ENCODE measurements around the gene OR5B21.

The OR5B21 gene

DNA sequence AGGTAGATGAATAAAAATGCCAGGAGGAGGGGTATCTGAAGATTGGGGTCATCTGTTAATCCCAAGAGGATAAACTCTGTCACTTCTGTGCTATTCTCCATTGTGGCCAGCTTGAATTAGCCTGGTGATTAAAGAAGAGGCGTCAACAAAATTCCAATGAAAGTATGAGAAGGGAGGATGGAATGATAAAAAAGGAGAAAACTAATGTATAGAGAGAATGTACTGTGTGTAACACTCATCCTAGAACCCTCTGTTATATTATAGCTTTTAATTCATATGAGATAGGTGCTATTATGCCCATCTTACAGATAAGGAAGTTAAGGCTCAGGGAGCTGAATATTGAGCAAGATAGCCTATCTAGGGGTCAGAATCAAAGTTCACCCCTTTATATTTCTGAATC lies at the start of gene OR5B21:
Gene OR5B21, minus strand, starts transcription at position 101 of the 400 bp plus-strand sequence. Its CDS starts 0 bp downstream, at position 101.
- DNase-seq (ENCODE audit: low read depth): no peak
- no peak within 1 kb of the TSS for H3K4me3 ChIP-seq (ENCODE audit: low read depth, low read length)

DNA sequence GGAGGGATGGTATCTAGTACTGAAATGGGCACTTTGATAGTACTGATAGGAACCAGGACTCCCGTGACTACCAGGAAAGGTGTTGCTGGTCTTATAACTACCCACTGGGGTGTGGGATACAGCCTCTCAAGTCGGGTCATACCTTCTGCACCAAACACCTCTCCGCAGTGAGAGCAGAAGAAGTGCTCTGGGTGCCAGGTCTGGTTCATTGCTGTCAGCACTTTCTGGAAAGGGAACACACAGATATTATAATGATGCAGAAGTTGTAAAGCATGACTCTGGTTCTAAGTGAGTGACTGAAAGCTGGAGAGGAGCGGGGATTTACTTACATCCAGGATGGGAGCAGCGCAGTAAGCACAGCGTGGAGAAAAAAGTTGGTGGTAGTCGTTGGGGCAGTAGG lies 41.7 kb upstream of the OR5B21 start:
- DNase-seq (ENCODE audit: low read depth): no peak
- no peak overlapping the region for H3K4me3 ChIP-seq (ENCODE audit: low read depth, low read length)

DNA sequence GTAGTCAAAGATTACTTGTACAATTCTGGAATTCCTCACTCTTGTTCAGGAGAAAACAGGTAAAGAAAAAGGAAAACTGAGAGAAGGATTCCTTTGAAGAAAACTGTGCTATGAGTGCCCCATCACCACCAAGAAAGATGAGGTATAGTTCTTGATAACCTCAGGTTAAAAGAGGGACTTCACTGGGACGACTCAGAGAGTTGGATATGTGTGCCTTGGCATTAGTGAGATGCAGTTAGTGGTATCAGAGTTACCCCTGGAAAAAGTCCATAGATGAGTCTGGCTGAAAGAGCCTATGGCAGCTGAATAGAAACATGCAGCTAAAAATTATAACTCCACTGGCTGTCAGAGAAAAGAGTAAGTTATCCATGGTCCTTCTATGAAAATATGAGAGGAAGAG lies 38.9 kb upstream of the OR5B21 start:
- no peak overlapping the region for H3K4me3 ChIP-seq (ENCODE audit: low read depth, low read length)
- DNase-seq (ENCODE audit: low read depth): no peak

DNA sequence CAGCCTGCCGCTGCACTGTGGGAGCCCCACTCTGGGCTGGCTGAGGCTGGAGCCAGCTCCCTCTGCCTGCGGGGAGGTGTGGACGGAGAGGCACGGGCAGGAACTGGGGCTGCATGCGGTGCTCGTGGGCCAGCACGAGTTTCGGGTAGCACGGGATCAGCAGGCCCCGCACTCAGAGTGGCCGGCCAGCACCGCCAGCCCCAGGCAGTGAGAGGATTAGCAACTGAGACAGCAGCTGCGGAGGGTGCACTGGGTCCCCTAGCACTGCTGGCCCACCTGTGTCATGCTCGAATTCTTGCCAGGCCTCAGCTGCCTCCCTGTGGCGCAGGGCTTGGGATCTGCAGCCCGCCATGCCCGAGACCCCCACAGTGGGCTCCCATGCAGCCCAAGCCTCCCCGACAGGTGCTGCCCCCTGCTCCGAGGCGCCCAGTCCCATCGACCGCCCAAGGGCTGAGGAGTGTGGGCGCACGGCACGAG lies 24.0 kb upstream of the OR5B21 start:
- H3K4me3 ChIP-seq (ENCODE audit: low read depth, low read length): no peak overlapping the region
- DNase-seq (ENCODE audit: low read depth): no peak

DNA sequence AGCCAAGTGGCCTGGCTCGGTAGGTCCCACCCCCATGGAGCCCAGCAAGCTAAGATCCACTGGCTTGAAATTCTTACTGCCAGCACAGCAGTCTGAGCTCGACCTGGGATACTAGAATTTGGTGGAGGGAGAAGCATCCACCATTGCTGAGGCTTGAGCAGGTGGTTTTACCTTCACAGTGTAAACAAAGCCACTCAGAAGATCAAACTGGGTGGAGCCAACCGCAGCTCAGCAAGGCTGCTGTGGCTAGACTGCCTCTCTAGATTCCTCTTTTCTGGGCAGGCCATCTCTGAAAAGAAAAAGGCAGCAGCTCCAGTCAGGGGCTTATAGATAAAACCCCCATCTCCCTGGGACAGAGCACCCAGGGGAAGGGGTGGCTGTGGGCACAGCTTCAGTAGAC lies 22.3 kb upstream of the OR5B21 start:
- no peak overlapping the region for H3K4me3 ChIP-seq (ENCODE audit: low read depth, low read length)
- DNase-seq (ENCODE audit: low read depth): no peak

DNA sequence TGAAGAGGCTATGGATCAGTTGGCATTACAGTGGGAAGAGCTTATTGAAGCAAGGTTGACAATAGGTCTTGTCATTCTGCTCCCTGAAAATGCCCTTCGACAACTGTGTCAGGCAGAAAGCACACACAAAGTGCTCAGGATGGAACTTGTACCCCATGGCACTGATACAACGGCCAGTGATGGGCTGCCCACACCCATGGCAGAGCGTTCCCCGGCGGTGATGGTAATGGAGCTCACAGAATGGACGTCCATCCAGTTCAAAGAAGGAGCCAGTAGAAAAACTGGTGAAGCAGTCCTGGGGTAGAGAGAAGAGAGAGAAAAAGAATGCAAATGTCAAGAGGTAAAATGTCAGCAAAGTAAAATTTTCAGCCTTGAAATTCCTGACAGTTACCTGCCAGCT lies 19.5 kb upstream of the OR5B21 start:
- no peak for DNase-seq (ENCODE audit: low read depth)
- no peak overlapping the region for H3K4me3 ChIP-seq (ENCODE audit: low read depth, low read length)

DNA sequence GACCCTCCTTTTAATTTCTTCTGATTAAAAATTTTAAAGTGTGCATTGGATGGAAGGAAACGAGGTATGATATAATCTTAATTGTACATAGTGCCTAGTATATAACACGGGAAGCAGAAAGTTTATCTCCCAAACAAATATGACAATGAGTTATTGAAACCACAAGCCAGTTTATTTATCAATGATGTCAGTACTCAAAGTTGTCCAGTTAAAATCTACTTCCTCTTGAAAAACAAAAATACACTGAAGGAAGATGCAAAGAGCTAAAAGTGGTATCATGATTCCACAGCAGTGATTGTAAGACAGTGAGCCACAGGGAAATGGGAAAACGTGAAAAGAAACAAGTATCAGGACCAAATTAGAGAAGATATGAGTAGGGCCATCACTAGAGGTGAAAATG lies 18.8 kb upstream of the OR5B21 start:
- H3K4me3 ChIP-seq (ENCODE audit: low read depth, low read length): no peak overlapping the region
- no peak for DNase-seq (ENCODE audit: low read depth)

DNA sequence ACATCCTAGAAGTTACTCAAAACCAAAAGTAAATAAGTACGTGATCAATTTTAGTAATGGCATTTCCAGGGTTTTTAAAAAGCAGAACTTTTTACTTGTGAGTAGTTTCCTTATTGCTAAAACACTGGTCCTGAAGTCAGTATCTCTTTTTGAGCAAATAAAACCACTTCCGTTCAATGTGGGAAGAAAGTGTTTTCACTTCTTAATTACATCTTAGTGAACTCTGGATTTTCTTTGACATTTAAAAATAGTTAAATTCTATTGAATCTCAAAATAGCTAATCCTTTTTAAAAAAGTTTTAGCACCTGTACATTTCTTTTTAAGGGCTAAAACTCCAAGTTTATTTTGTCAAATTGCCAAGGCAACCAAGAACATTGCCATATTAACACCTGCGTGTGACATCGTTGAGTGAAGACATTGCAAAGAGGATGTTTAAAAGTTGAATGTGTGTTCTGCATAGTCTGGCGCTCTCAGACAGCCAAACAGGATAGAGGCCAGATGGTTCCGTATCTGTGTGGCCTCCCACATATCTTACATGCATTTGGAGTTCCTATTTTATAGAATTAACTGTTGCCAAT lies 17.2 kb upstream of the OR5B21 start:
- H3K4me3 ChIP-seq (ENCODE audit: low read depth, low read length): no peak overlapping the region
- DNase-seq (ENCODE audit: low read depth): no peak

DNA sequence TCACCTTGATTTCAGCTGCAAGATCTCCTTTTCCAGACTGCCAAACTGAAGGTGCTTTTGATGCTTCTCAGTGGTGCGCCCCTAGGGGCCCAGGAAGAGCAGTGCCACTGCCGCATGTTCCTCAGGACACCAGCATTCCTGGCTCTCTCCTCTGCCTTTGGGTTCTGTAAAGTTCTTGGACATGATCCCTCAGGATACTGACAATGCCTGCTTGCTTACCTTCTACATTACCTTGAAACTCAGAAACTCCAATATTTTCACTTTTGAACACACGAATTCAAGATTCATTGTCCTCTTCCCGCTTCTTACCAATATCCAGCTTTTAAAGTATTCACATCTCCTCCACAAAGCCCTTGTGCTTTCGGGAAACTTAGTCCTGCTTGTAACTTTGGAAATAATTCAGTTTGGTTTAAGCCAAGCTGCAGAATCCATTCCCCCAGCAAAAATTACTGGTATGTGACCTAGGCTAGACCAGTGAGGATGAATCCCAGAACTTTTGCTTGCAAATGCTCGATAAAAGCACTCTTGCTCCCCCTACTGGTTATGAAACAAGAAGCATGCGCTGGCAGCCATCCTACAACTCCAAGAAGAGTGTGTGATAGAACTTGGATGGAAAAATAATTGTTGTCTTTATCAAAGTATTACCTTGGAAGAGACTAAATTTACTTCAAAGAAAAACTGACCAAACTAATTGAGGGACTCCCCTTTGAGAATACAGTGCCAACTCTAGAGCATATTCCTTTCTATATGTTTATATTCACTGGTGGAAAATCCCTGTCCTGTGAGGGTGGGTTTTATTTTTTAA lies 16.5 kb upstream of the OR5B21 start:
- DNase-seq (ENCODE audit: low read depth): peak; percentile 43
- H3K4me3 ChIP-seq (ENCODE audit: low read depth, low read length): peak overlapping the region; percentile 7

DNA sequence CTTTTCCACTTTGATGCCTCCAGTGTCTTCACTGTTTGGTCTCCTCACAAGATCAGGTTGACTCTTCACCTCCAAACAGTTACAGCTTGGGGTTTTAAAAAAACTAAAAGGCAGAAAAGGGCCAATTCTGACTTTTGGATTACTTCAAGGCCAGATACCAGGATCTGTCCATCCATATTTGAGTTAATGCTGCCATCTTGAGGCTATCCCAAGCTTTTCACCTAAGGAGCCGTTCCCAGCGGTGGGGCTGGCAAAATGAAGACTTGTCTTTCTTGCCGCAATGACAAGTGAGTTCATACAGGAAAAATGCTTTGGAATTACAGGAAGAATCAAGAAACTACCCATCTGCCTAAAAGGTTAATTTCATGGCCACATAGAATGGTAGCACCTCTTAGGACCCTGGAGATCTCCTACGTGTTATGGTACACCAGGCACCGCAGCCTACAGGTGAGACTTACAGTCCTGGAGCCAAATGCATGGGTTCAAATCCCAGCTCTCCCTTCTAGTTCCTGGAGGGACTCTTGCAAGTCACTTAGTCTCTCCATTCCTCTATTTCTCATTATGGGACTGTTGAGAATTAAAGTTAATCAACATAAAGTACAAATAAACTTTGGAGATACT lies 6.0 kb upstream of the OR5B21 start:
- H3K4me3 ChIP-seq (ENCODE audit: low read depth, low read length): no peak overlapping the region
- no peak for DNase-seq (ENCODE audit: low read depth)

DNA sequence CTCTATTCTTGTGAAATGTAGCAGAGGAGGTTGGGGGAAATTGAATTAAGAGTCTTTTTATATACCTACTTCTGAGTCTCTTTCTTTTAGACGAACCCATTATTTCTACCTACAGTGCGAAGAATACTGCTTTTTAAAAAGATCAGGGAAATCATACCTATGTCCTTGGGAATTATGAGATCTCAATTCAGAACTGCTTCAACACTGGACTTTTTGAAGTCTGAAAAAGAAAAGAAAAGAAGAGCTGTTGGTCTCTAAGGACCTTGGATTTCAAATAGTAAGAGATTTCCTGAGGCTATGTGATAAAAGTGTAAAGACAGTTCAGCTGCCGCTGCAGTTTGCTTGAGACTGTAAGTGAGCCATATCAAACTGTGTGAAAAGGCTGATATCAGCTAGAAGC lies 3.7 kb upstream of the OR5B21 start:
- DNase-seq (ENCODE audit: low read depth): no peak

DNA sequence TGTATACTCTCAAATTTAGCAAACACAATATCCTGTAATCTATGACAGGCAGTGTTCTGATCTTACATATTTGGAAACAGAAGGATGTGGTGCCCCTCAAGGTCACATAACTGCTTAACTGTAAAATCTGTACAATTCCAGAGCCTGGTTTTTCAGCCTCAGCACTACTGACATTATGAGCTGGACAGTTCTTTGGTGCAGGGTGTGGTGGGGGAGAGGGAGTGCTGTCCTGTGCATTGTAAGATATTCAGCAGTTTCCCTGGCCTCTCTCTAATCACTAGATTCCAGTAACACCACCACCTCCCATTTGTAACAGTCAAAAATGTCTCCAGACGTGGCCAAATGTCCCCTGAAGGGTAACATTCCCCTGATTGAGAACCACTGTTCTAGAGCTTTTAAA lies 1.8 kb upstream of the OR5B21 start:
- no peak overlapping the region for H3K4me3 ChIP-seq (ENCODE audit: low read depth, low read length)
- no peak for DNase-seq (ENCODE audit: low read depth)

More for the DNA sequence above, 3.7 kb upstream of the OR5B21 start:
- H3K4me3 ChIP-seq (ENCODE audit: low read depth, low read length): no peak overlapping the region

DNA sequence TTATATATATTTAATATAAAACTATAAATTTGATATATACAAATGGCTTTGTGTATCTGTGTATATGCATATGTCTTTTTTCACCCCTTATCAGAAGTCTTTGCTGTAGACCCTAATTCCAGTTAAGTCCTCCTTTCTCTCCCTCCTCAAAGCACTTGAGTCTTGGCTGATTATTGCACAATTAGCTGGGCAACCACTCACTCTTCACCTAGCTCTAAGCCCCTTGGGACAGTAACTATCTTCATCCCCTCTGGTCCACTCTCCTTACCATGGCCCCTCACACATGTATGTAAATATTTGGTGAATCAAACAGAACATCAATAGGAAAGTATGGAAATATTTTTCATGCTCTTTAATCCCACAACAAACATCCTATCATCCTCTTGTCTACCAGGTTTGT lies 909 bp upstream of the OR5B21 start:
- no peak for DNase-seq (ENCODE audit: low read depth)

DNA sequence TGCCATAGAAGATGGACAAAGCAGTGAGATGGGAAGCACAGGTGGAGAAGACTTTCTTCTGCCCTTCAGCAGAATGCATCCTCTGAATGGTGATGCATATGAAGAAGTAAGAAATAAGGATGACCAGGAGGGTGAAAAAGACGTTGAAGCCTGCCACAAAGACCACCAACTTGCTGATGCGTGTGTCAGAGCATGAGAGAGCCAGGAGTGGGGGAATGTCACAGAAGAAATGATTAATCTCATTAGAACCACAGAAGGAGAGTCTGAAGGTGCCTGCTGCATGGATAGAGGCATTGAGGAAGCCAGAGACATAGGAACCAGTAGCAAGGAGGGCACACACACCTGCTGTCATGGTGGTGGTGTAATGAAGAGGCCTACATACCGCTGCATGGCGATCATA lies 550 bp downstream of the OR5B21 start:
- no peak for DNase-seq (ENCODE audit: low read depth)

More for the DNA sequence above, 909 bp upstream of the OR5B21 start:
- no peak overlapping the region for H3K4me3 ChIP-seq (ENCODE audit: low read depth, low read length)

DNA sequence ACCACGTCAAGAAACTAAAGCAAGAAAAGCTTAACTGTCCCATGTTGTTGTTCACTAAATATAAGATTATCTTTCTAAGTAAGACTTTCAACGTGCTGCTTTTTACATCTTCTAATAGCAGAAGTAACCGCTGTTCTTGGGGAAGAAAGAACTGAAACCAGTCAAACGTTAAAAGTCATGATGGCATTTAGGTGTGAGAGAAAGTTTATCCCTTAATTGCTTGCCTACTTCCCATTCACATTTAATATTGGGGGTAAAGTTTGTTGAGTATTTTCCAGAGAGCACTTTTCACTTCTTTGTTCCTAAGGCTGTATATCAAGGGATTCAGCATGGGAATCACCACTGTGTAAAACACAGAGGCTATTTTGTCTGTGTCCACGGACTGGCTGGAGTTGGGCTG lies 970 bp downstream of the OR5B21 start:
- no peak overlapping the region for H3K4me3 ChIP-seq (ENCODE audit: low read depth, low read length)
- no peak for DNase-seq (ENCODE audit: low read depth)

More for the DNA sequence above, 550 bp downstream of the OR5B21 start:
- H3K4me3 ChIP-seq (ENCODE audit: low read depth, low read length): no peak overlapping the region

DNA sequence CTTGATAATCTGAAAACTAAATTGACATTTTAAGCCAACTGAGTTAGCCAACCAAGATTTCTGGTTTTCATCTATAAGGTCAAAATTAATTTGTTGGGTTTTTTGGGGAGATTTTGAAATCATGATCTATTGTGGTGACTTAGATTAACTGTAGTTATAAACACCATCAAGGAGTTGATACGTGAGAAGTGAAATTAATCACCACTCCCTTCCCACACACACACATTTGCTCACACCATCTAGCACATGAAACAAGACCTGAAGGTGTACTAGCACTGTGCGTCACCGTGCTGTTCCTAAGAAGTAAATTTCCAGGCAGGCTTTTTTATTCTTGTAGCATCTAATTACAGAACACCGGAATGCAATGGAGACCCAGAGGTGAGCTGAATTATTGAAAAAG lies 2.1 kb downstream of the OR5B21 start:
- no peak overlapping the region for H3K4me3 ChIP-seq (ENCODE audit: low read depth, low read length)
- no peak for DNase-seq (ENCODE audit: low read depth)

DNA sequence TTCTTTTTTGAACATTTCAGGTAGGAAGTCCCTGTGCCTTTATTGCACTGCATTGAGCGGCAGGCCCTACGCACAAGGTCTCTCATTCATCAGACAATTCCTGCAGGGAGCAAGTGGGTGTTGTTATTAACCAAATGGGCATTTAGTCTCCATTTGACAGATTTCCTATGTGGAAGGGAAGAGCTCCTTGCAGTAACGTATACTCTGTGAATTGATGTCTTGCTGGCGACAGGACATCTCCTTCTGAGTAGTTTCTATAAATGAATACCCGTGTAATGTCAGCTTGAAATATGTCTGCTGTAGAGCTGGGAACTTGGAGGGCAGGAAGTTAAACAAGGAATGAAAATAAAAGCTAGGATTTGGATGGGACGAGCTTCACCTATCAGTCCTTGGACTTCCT lies 3.7 kb downstream of the OR5B21 start:
- DNase-seq (ENCODE audit: low read depth): no peak
- no peak overlapping the region for H3K4me3 ChIP-seq (ENCODE audit: low read depth, low read length)

DNA sequence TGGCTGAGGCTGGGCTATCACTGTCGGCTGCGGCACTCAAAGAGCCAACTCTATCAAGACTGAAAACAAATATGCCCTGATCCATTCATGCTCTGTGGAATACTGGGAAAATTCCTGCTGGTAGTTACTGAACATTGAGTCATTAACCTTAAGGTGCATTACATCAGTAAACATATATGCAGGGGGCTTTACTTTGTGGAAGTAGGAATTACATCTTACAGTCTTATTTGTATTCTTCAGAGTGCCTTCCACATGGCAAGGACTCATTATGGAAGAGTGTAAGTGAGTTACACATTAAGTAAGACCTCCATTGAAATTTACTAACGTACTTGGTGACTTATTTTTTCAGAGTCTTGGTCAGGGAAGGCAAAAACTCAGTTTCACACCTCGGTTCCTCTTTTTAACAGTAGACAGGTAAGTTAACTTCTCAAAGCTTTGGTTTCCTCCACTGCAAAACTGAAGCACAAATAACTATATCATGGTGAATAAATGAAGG lies 4.5 kb downstream of the OR5B21 start:
- H3K4me3 ChIP-seq (ENCODE audit: low read depth, low read length): no peak overlapping the region
- no peak for DNase-seq (ENCODE audit: low read depth)

DNA sequence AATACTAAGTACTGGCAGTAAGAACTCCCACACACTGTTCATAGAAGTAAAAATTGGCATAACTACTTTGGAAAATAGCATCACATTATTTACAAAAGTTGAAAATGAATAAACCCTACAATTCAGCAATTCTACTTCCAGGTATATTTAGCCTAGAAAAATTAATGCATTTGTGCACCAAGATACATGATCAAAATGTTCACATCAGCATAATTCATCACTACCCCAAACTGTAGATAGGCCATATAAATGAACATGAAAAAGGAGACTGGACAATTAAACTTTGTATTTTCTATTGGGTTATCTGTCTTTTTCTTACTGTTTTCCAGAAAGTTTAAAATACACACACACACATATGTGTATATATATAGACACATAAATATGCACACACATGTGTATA lies 5.9 kb downstream of the OR5B21 start:
- DNase-seq (ENCODE audit: low read depth): no peak
- no peak overlapping the region for H3K4me3 ChIP-seq (ENCODE audit: low read depth, low read length)

DNA sequence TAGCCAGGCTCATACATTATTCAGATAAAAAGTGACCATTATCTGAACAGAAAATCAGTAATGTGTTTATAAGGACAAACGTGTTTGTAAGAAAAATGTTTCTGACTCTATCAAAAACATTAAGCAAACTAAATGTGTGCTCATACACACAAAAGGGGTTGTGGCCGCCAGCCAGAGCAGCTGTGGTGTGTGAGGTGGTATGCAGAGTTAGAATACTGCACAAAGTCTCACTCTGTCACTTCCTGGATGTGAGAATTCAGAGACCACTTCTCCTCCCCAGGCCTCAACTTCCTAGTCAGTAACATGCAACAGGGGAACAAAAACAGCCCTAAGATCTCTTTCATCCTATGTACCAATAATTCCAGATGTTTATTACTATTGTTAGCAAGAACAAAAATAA lies 9.4 kb downstream of the OR5B21 start:
- no peak overlapping the region for H3K4me3 ChIP-seq (ENCODE audit: low read depth, low read length)
- no peak for DNase-seq (ENCODE audit: low read depth)

DNA sequence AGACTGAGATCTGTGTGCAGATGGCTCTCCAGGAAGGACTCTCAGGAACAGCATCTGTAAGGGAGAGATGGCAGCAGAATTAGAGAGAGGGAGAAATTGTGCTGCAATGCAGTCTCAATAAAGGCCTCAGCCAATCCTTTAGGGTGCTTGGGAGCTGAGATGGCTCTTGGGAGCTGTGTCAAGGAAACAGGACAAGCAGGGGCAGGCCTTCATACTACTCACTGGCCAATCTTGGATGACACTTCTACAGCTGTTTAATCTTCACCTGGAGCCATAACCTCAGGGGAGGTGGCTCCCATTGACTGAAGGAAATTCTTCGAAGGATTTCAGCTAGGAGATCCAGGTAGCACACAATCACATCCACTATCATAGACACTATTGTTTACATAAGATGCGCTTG lies 10.0 kb downstream of the OR5B21 start:
- DNase-seq (ENCODE audit: low read depth): no peak

More for the DNA sequence above, 10.0 kb downstream of the OR5B21 start:
- H3K4me3 ChIP-seq (ENCODE audit: low read depth, low read length): no peak overlapping the region

Data from skeletal muscle cell (primary cell).